GM18517 (cell line): Measurements from ENCODE around the gene MFSD6.
"Not testable (repeated sequence)": the region's sequence is repeated elsewhere in the genome, so short reads cannot be mapped to it uniquely, and the experiment has no call there.

ENCODE experiments used
- ATAC-seq: cut with Tn5 transposase; IDR thresholded peaks from one replicate; pipeline ENCODE4 v1.9.1; 2021; ENCODE audit warnings: mild to moderate bottlenecking, moderate library complexity; ENCODE audit not compliant: unreplicated experiment

MFSD6 gene

DNA sequence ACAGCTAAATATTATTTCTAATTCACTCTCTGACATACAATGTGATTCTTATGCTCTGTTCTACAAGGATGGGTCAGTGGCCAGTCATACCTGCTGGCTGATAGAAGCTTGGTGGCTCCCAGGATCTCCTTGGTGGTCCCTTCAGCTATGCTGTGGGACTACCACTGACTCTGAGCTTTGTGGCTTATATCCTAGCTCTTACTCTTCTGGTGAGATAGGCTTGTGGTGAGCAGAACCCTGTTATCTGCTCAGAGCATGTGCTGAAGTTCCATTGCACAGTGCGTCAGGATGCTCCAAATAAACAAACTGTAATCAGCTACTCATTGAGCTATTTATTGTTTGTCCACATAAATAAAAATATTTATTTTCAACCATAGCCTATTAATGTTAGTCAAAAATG lies 51.7 kb downstream of the MFSD6 start:
- no peak for ATAC-seq

DNA sequence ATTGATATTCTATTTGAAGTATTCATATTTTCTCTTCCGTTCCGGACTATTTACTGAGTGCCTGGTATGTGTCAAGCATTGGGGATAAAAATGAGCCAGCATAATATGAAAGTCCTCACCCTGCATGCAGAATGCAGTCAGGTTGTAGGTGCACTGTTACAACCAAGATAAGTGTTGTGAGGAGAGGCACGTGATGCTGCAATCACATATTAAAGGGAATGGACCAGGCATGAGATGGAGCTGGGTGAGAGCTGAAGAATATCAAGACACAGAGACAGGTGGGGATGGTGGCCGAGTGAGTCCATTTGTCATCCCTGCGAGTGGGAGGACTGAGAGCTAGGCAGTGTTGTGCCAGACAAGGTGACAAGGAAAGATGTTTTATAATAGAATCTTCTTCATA lies 52.3 kb downstream of the MFSD6 start:
- ATAC-seq, result no peak

DNA sequence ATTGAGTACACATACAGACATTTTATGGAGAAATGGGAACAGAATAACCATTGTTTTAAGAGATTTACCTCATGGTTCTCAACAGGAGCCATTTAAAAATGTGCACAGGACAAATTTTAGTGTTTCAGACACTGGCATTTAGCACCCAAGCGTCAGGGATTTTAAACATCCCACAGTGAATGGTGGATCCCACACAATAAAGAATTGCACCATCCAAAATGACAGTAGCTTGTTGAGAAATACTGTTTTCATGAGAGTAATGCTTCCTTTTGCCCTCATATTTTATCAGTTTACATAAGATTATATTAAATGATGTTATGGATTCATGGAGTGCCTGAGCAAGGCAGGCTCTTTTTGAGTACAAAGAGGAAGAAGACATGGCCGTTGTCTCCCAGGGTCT lies 54.0 kb downstream of the MFSD6 start:
- ATAC-seq, result no peak

DNA sequence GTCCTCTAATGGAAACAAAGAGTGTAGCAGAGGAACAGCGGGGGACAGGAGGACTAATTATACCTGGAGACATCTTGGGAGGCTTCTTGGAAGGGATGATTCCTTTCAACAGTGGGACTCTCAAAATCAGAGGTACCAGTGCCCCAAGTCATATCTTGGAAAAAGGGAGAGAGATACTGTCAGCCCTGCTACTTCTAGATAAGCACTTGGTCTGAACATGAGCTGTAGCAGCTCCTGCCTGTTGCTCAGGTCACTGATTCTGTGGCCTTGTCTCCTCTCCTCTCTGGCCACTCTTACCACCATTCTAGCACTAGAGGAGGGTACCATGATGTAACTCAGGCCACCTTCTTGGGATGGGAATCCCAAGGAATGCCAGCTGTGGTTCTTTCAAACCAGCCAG lies 54.5 kb downstream of the MFSD6 start:
- no peak for ATAC-seq

DNA sequence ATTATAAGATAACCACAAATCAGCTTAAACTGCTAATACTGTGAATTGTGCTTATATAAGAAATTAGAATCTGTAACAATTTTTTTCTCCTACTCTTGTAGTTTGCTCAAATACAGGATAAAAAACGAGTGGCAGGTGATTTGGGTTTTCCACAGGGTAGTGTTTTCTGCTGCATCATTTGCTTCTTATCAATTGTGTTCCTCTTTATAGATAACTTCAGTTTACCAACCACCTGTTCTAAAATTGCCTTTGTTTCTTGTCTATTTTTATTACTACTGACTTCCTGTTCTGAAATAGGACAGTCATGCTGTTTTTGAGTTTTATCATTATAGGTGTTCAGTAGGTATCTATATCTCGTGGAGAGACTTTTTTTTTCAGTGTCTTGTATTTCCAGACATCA lies 56.9 kb downstream of the MFSD6 start:
- ATAC-seq, result peak; percentile 71

GRCh38 chr2:190466819-190467446 lies 58.8 kb downstream of the MFSD6 start:
- no peak for ATAC-seq

DNA sequence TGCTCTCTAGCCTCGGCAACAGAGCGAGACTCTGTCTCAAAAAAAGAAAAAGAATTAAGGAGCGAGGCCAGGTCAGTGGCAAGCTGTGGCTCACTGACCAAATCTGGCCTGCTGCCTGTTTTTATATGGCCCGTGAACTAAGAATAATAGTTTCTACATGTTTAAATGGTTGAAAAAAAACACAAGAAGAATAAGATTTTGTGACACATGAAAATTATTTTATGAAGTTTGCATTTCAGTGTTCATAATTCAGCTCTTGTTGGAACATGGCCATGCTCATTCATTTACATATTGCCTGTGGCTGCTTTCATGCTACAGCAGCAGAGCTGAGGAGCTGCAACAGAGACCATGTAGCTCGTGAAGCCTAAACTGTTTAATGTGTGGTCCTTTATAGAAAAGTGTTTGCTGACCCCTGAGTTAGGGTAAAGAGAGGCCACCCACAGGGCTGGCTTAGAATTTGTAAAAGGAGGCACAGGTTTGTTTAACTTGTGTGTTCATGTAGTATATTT lies 59.5 kb downstream of the MFSD6 start:
- no peak for ATAC-seq

GRCh38 chr2:190468354-190468753 lies 60.2 kb downstream of the MFSD6 start:
- not testable (repeated sequence) for ATAC-seq

DNA sequence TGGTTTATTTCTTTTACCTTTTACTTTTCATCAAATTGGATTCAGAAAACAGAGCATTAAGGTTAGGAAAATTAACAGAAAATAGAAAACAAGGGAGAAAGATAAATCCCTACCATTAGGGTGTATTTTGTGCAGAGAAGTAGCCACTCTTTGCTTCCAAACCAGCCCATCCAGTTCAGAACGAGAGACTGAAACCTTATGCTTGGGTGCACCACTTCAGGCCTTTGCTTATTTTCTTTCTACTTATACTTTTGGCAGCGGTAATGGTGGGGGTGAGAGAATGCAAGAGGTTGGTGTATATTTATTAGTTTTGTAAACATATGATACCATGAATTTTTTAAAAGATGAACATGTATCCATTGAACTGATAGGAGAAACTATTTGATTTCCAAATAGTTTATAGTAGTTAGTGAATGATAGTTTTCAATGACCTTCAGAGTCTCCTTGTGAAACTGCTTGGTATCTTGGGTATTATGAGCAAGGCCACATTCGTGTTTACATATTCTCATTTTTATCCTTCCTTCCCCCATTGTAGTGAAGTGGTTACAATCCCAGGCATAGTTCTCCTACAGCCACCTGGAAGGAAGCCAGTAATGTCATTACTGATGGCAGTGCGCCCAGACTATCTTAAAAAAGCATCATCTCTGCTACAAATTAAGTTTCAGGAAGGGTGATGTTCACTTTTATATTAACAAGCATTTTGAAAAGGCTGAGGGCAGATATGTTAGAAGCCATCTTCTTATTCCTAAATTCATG lies 60.8 kb downstream of the MFSD6 start:
- peak; percentile 64 for ATAC-seq

- ATAC-seq, result no peak
These were observed 61.6 kb downstream of the MFSD6 start for GRCh38 chr2:190469771-190470170.

- no peak for ATAC-seq
These were observed 62.2 kb downstream of the MFSD6 start for GRCh38 chr2:190470256-190470826.

DNA sequence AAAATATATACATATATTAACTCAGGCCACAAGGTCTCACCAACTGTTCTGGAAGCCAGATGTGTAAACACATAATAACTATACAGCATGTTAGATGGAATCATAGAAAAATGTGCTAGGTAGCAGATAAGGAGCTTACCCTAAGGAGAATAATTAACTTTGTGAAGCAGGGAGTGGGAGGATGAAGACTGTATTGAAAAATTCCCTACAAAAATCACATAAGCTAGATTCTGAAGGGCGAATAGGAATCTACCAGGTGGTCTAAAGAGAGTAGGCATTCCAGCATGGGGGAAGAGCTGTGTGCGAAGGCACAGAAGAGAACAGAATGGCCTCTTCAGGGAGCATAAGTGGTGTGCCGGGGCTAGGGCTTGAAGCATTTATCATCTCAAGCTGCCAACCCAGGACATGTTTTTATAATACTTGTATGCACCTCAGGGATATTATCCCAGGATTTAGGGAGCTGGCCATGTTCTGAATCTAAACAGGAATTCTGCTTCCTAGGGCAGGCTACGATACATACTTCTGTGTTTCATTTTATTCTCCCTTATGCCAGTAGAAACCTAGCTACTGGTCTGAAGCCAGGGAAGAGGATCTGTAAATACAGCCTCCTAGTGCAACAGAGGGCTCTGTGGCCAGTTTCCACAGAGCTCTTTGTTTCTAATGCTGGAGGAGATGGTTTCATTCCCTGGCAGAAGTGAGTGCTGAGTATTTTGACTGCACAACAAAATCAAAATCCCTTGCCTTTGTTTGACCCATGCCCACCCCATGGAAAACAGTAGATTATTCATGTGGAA lies 69.7 kb downstream of the MFSD6 start:
- no peak for ATAC-seq

DNA sequence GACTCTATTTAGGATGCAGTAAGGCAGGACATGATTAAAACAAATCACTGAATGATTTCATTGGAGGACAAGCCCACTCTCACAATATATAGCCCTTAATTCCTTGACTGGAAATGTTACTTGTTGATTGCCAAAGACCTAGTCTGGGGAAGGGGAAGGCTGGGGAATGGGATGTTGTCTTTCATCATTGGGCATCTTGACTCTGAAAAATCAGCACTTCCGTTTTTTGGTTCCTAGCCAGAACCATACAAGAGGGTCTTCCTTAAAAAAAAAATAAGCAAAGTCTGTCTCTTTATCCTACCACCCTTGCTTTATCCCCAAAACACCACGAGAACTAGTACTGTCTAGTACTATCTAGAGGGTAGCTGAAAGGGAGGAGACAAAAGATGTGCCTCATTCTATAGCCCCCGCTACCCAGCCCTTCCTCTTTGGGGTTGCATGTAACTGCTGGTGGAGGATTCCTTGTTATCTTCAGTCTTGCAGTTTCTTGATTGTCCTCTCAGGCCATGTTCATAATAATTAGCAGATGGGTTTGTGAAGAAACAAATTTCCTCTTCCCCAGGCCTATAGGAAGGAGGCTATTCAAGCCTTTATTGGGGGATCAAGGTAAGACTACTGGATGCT lies 70.5 kb downstream of the MFSD6 start:
- no peak for ATAC-seq

GRCh38 chr2:190481339-190481738 lies 73.2 kb downstream of the MFSD6 start:
- ATAC-seq, result no peak

GRCh38 chr2:190482451-190482850 lies 74.3 kb downstream of the MFSD6 start:
- no peak for ATAC-seq

DNA sequence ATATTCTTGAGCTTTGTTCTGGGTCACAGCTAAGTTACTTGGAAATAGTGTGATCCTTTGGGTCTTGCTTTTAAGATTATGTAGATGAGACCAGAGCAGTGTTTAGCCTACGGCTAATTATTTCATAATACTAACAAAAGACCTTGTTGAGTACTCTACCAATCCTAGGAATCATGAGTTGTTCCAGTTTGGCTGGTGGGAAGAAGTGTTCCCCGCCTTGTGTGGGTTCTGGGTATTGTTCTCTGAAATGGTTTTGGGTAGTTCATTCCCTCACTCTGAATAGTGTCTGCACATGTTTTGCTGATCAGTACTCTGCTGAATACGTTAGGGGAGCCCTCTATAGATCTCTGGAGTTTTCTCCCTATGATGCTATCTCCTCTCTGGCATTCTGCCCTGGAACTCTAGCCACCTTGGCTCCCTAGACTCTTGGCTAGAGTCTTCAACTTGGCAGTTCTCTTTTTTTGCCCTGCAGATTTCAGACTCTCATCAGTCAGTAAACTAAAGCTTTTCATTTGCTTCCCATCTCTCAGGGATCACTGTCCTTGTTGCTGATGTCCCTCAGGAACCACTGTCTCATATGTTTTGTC lies 78.0 kb downstream of the MFSD6 start:
- ATAC-seq, result no peak

DNA sequence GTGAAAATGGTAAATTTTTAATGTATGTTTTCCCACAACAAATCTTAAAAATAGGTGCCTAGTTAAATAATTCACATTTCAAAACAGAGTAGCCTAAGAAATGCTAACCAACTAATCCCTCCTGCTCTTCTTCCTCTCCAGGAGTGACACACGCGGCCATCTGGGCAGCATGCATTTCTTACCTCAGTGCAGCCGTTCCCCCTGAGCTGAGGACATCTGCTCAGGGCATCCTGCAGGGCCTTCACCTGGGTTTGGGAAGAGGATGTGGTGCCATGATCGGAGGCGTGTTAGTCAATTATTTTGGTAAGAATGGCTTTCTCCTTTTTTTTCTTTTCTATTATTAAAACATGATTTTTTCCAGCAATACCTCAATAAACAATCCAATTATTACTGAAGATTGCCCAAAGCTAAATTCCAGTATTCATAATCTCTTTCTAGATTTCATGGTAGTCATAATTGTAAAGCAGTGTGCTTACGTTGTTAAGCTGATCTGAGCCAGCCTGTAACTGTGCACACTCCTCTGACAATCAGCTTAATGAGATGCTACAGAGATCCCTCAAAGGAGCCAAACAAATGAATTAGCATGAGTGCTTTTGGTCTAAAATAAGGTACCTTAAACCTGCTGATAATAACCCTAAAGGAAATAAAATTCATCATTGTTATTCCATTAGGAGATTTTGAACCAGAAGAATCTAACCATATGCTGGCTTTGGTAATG lies 80.5 kb downstream of the MFSD6 start:
- ATAC-seq, result no peak

DNA sequence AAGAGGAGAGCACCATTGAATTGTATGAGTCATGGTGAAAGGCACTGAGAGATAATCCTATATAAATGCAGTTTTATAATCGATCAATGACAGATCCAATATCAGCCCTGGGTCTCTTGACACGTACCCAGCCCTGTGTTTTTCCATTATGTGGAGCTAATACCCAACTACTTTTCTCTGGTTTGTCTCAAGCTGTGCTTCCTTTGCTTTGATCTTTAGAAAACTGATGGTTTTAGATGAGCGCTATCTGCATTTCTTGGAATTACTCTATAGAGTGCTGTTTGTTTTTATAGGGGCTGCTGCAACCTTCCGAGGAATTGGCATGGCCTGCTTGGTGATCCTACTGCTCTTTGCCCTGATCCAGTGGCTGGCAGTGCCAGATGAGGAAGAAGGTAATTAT lies 81.3 kb downstream of the MFSD6 start:
- ATAC-seq, result no peak

GRCh38 chr2:190490502-190490901 lies 82.3 kb downstream of the MFSD6 start:
- no peak for ATAC-seq

DNA sequence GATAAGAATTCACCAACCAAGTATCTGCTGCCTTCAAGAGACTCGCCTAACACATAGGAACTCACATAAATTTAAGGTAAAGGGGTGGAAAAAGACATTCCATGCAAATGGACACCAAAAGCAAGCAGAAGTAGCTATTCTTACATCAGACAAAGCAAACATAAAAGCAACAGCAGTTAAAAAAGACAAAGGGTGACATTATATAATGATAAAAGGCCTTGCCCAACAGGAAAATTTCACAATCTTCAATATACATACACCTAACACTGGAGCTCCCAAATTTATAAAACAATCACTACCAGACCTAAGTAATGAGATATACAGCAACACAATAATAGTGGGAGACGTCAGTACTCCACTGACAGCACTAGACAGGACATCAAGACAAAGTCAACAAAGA lies 84.9 kb downstream of the MFSD6 start:
- no peak for ATAC-seq
